ENCODE results near the gene EP400.
"Not testable (repeated sequence)": the region's sequence is repeated elsewhere in the genome, so short reads cannot be mapped to it uniquely, and the experiment has no call there.

EP400 gene

DNA sequence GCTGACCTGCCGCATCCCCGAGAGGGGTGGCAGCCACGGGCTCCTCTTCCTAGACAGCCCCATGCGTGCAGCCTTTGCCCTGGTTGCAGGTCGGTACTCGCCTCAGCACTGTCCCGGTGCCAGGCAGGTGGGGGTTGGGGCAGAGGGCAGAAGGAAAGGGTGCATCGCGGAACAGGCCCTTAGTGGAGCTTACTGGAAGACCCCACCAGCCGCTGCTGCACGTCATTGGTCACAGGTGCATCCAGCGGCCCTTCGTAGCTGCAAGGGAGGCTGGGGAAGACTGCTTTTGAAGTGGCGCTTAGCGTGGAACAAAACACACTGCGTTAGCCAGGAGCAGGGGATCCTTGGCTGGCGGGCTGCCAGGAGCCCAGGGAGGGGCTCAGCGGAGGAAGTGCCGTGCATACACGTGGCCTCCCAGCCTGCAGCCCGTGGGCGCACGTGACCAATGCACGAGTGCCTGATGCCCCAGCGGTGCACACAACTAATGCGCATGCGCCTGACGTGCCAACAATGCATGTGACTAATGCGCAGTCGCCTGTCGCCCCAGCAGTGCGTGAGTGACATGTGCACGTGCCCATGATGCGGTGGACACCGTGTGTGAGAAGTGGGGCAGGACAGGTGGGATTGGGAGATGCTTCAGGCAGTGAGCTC is 5.0 kb upstream of the EP400 start:
- no peak for DNase-seq (ENCODE audit: low read depth in 2 of 2)
- TF ChIP-seq, protein P1, sequence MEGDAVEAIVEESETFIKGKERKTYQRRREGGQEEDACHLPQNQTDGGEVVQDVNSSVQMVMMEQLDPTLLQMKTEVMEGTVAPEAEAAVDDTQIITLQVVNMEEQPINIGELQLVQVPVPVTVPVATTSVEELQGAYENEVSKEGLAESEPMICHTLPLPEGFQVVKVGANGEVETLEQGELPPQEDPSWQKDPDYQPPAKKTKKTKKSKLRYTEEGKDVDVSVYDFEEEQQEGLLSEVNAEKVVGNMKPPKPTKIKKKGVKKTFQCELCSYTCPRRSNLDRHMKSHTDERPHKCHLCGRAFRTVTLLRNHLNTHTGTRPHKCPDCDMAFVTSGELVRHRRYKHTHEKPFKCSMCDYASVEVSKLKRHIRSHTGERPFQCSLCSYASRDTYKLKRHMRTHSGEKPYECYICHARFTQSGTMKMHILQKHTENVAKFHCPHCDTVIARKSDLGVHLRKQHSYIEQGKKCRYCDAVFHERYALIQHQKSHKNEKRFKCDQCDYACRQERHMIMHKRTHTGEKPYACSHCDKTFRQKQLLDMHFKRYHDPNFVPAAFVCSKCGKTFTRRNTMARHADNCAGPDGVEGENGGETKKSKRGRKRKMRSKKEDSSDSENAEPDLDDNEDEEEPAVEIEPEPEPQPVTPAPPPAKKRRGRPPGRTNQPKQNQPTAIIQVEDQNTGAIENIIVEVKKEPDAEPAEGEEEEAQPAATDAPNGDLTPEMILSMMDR (IDR thresholded peaks at IDR 0.05; ENCODE audit: low read depth, low read length) = no peak
- no peak overlapping the region for H3K4me3 ChIP-seq (replicated peaks in 1 of 2; ENCODE audit: low read depth in 2 of 2, low read length in 2 of 2)

DNA sequence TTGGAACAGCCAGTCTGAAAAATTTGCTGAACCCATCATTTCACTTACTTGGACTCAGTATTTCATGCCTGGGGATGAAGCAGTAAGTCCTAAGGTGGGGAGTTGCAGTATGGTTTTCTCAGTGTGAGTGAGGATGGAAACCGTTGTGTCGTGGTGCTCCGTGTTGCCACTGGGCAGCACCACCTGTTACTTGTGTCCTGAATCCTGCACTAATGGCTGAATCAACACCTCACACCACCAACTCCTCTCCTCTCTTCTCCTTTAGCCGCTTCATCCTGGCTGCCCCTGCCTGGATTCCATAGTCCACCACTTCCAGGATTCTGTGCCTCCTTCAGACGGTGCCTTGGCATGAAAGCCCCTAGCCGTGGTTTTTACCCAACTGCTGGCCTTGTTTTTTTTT is 3.0 kb upstream of the EP400 start:
- TF ChIP-seq, protein P1 (IDR thresholded peaks at IDR 0.05; ENCODE audit: low read depth, low read length) = no peak
- no peak overlapping the region for H3K4me3 ChIP-seq (replicated peaks in 1 of 2; ENCODE audit: low read depth in 2 of 2, low read length in 2 of 2)
- no peak for DNase-seq (ENCODE audit: low read depth in 2 of 2)

- TF ChIP-seq, protein P1 (IDR thresholded peaks at IDR 0.05; ENCODE audit: low read depth, low read length) = no peak
- DNase-seq (ENCODE audit: low read depth in 2 of 2) = no peak
- no peak overlapping the region for H3K4me3 ChIP-seq (replicated peaks in 1 of 2; ENCODE audit: low read depth in 2 of 2, low read length in 2 of 2)
These were observed 2.2 kb upstream of the EP400 start for GRCh38 chr12:131947482-131948027.

DNA sequence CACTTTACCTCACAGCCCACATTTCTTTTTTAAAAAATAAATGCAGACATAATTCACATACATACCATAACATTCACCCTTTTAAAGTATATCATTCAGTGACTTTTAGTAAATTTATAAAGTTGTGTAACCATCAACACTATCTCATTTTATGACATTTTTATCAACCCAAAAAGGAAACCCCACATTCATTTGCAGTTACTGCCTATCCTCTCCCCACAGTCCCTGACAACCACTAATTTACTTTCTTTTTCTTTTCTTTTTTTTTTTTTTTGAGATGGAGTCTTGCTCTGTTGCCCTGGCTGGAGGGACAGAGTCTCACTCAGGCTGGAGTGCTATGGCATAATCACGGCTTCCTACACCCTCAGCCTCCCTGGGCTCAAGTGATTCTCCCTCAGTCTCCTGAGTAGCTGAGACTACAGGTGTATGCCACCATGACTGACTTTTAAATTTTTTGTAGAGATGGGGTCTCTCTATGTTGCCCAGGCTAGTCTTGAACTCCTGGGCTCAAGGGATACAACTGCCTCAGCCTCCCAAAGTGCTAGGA is 1.5 kb upstream of the EP400 start:
- no peak overlapping the region for H3K4me3 ChIP-seq (replicated peaks in 1 of 2; ENCODE audit: low read depth in 2 of 2, low read length in 2 of 2)
- TF ChIP-seq, protein P1 (IDR thresholded peaks at IDR 0.05; ENCODE audit: low read depth, low read length) = no peak
- DNase-seq (ENCODE audit: low read depth in 2 of 2) = no peak

GRCh38 chr12:131948713-131949430 is 870 bp upstream of the EP400 start:
- not testable (repeated sequence) for DNase-seq (ENCODE audit: low read depth in 2 of 2)
- peak overlapping the region; percentile 48 to 56 for H3K4me3 ChIP-seq (replicated peaks in 1 of 2; ENCODE audit: low read depth in 2 of 2, low read length in 2 of 2)

DNA sequence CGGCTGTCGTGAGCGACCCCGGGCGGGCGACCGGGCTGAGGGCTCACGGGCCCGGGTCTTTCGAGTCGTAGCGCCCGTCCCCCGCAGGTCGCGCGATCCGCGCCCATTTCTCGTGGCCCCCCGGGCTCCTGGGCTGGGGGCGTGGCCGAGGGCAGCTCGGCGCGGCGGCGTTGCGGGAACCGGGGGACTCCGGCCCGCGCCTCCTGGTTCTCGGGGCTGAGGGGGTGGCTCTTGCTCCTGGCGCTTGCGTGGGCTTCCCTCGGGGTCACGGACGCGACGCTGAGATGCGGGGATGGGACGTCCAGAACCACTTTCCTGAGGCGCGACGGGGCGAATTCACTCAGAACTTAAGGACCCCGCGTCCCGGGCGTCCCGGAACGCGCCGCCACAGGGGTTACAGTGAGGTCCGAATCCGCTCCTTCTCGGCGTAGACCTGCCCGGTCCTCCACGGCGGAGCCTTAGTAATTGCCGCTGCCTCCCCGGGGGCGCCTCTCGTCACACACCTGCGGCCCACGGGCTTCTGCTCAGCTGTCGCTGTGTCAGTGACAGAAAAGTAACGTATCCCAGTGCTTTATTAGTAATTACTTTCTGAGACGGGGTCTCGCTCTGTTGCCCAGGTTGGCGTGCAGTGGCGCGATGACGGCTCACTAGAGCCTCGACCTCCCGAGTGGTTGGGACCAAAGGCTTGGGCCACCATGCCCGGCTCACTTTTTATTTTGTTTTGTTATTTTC is 606 bp downstream of the EP400 start:
- TF ChIP-seq, protein P1 (IDR thresholded peaks at IDR 0.05; ENCODE audit: low read depth, low read length) = no peak
- peak overlapping the region; percentile 88 to 93 for H3K4me3 ChIP-seq (replicated peaks in 1 of 2; ENCODE audit: low read depth in 2 of 2, low read length in 2 of 2)
- no peak for DNase-seq (ENCODE audit: low read depth in 2 of 2)

GRCh38 chr12:131953810-131954209 is 4.1 kb downstream of the EP400 start:
- not testable (repeated sequence) for H3K4me3 ChIP-seq (replicated peaks in 1 of 2; ENCODE audit: low read depth in 2 of 2, low read length in 2 of 2); DNase-seq (ENCODE audit: low read depth in 2 of 2)

- H3K4me3 ChIP-seq (replicated peaks in 1 of 2; ENCODE audit: low read depth in 2 of 2, low read length in 2 of 2); DNase-seq (ENCODE audit: low read depth in 2 of 2): not testable (repeated sequence)
These were observed 4.7 kb downstream of the EP400 start for GRCh38 chr12:131954460-131954859.
